ENCODE data around the gene RBMX2. TPM values are rescaled to one million over a fixed set of nuclear protein-coding genes. Genes with fewer than 3 reads are reported as not detected.

The RBMX2 gene
- total RNA-seq, 4 donors from 2014 or later, result 12.0 to 23.1 (median 17.0) TPM

GRCh38 chrX:130444641-130445336 is 43.0 kb downstream of the RBMX2 start:
- TF ChIP-seq POLR2A (IDR thresholded peaks at IDR 0.05), result no peak
- Histone ChIP-seq H3K27me3 (no peaks in the 10 kb centered on the region), H3K36me3 (no peaks in the 10 kb centered on the region), H3K9me3 (peaks cover 0 to 7% (median 0%) of the 10 kb centered on the region in 4 donors), H3K4me1 (no peaks in the 10 kb centered on the region), H3K4me3 (no peak overlapping the region), H3K27ac (no peak overlapping the region)
- DNase-seq (ENCODE audit: low spot score in 2 of 2), result no peak
- 80 to 100% methylated on average over 1 of the region's 1 CpG for WGBS, 2 donors

- no peaks in the 10 kb centered on the region for H3K27me3 ChIP-seq
- H3K4me1 ChIP-seq, result no peaks in the 10 kb centered on the region
- DNase-seq (ENCODE audit: low spot score in 2 of 2), result no peak
- H3K9me3 ChIP-seq, result no peaks in the 10 kb centered on the region
- no peak overlapping the region for H3K4me3 ChIP-seq
- no peak overlapping the region for H3K27ac ChIP-seq
- TF ChIP-seq POLR2A (IDR thresholded peaks at IDR 0.05) (no peak), CTCF (IDR thresholded peaks at IDR 0.05) (no peak), EP300 (IDR thresholded peaks at IDR 0.05) (no peak)
- 56 to 77% methylated on average over 4 of the region's 4 CpGs for WGBS, 2 donors
- H3K36me3 ChIP-seq, result no peaks in the 10 kb centered on the region
Observed at GRCh38 chrX:130446974-130447373, 45.2 kb downstream of the RBMX2 start.

Other genes starting within 250 kb of the RBMX2 start
- gene AIFM1, start 236.1 kb upstream of the RBMX2 start, total RNA-seq, result 10 to 100 TPM; 12.0 to 18.4 (median 16.7) TPM
- gene RAB33A, start 230.0 kb upstream of the RBMX2 start, total RNA-seq, result 1 to 10 TPM in 1 of 4 donors, not detected in 3; 2.1 TPM
- gene ZNF280C, start 133.1 kb upstream of the RBMX2 start, total RNA-seq, result 1 to 10 TPM; 2.4 to 7.0 (median 3.6) TPM
- 10 to 100 TPM in 3 of 4 donors, 1 to 10 TPM in 1; 6.5 to 22.2 (median 20.4) TPM for gene SLC25A14, start 62.1 kb upstream of the RBMX2 start, total RNA-seq
- gene GPR119, start 16.3 kb upstream of the RBMX2 start, total RNA-seq, result not detected

All from tibial nerve (tissue), 4 donors.